Measurements from ENCODE around the gene STAC3.

The STAC3 gene

GRCh38 chr12:57266681-57267080 lies 15.7 kb upstream of the STAC3 start:
- peaks cover 14% of the 10 kb centered on the region; the same call in 1 of the 2 replicates for H3K36me3 ChIP-seq
- peaks cover 11% of the 10 kb centered on the region; the same call in 1 of the 2 replicates for H3K4me1 ChIP-seq
- no peak for DNase-seq
- H3K9me3 ChIP-seq, result no peaks in the 10 kb centered on the region
- H3K4me3 ChIP-seq (ENCODE audit: low read depth, low read length), result no peak overlapping the region
- TF ChIP-seq CTCF (IDR thresholded peaks at IDR 0.05; ENCODE audit: low read depth, low read length), result no peak
- H3K27me3 ChIP-seq, result no peaks in the 10 kb centered on the region

- Histone ChIP-seq H3K9me3 (no peaks in the 10 kb centered on the region), H3K4me1 (peaks cover 7% of the 10 kb centered on the region; the same call in 1 of the 2 replicates), H3K36me3 (peaks cover 32% of the 10 kb centered on the region), H3K4me3 (ENCODE audit: low read depth, low read length) (no peak overlapping the region), H3K27me3 (no peaks in the 10 kb centered on the region)
- TF ChIP-seq CTCF (IDR thresholded peaks at IDR 0.05; ENCODE audit: low read depth, low read length), result no peak
- DNase-seq, result no peak
Measured at GRCh38 chr12:57263096-57263495, 12.1 kb upstream of the STAC3 start.

- no peak for TF ChIP-seq CTCF (IDR thresholded peaks at IDR 0.05; ENCODE audit: low read depth, low read length)
- Histone ChIP-seq H3K4me1 (peaks cover 7% of the 10 kb centered on the region; the same call in 1 of the 2 replicates), H3K27me3 (no peaks in the 10 kb centered on the region), H3K4me3 (ENCODE audit: low read depth, low read length) (no peak overlapping the region), H3K36me3 (peaks cover 37% of the 10 kb centered on the region), H3K9me3 (no peaks in the 10 kb centered on the region)
- no peak for DNase-seq
Measured at GRCh38 chr12:57262126-57262822, 11.3 kb upstream of the STAC3 start.

- no peaks in the 10 kb centered on the region for H3K9me3 ChIP-seq
- TF ChIP-seq CTCF (IDR thresholded peaks at IDR 0.05; ENCODE audit: low read depth, low read length), result no peak
- H3K27me3 ChIP-seq, result no peaks in the 10 kb centered on the region
- peaks cover 35% of the 10 kb centered on the region for H3K36me3 ChIP-seq
- H3K4me3 ChIP-seq (ENCODE audit: low read depth, low read length), result no peak overlapping the region
- no peak for DNase-seq
- peaks cover 7% of the 10 kb centered on the region; the same call in 1 of the 2 replicates for H3K4me1 ChIP-seq
Measured at GRCh38 chr12:57261428-57261865, 10.5 kb upstream of the STAC3 start.

- Histone ChIP-seq H3K4me3 (ENCODE audit: low read depth, low read length) (no peak overlapping the region), H3K27me3 (no peaks in the 10 kb centered on the region), H3K36me3 (peaks cover 31% of the 10 kb centered on the region), H3K9me3 (no peaks in the 10 kb centered on the region), H3K4me1 (peaks cover 7% of the 10 kb centered on the region; the same call in 1 of the 2 replicates)
- no peak for DNase-seq
- no peak for TF ChIP-seq CTCF (IDR thresholded peaks at IDR 0.05; ENCODE audit: low read depth, low read length)
Measured at GRCh38 chr12:57260366-57260765, 9.4 kb upstream of the STAC3 start.
